GM21723 (cell line): ENCODE measurements around the gene RPS14.
"Not testable (repeated sequence)": the region's sequence is repeated elsewhere in the genome, so short reads cannot be mapped to it uniquely, and the experiment has no call there.

Source experiments
- ATAC-seq: cut with Tn5 transposase; IDR thresholded peaks from one replicate; pipeline ENCODE4 v1.9.1; 2021; ENCODE audit warnings: mild to moderate bottlenecking, moderate library complexity; ENCODE audit not compliant: unreplicated experiment

The RPS14 gene

GRCh38 chr5:150447188-150447587 lies 2.4 kb downstream of the RPS14 start:
- no peak for ATAC-seq

GRCh38 chr5:150446583-150446982 lies 3.0 kb downstream of the RPS14 start:
- ATAC-seq, result no peak

- no peak for ATAC-seq
Observed at GRCh38 chr5:150446088-150446487, 3.5 kb downstream of the RPS14 start.

GRCh38 chr5:150444770-150445169 lies 4.8 kb downstream of the RPS14 start:
- no peak for ATAC-seq

GRCh38 chr5:150443242-150444075 lies 6.1 kb downstream of the RPS14 start:
- ATAC-seq, result no peak

- ATAC-seq, result no peak
Observed at GRCh38 chr5:150442699-150443080, 6.8 kb downstream of the RPS14 start.

GRCh38 chr5:150441813-150442698 lies 7.5 kb downstream of the RPS14 start:
- ATAC-seq, result no peak

- no peak for ATAC-seq
Observed at GRCh38 chr5:150440948-150441812, 8.4 kb downstream of the RPS14 start.

- no peak for ATAC-seq
Observed at GRCh38 chr5:150438873-150439546, 10.5 kb downstream of the RPS14 start.

- ATAC-seq, result peak; percentile 96
Observed at GRCh38 chr5:150436141-150436680, 13.3 kb downstream of the RPS14 start.

- no peak for ATAC-seq
Observed at GRCh38 chr5:150434464-150434863, 15.1 kb downstream of the RPS14 start.

- no peak for ATAC-seq
Observed at GRCh38 chr5:150431574-150431973, 18.0 kb downstream of the RPS14 start.

GRCh38 chr5:150431048-150431447 lies 18.5 kb downstream of the RPS14 start:
- no peak for ATAC-seq

- peak; percentile 82 for ATAC-seq
Observed at GRCh38 chr5:150429410-150429873, 20.1 kb downstream of the RPS14 start.

- no peak for ATAC-seq
Observed at GRCh38 chr5:150428978-150429377, 20.6 kb downstream of the RPS14 start.

GRCh38 chr5:150428106-150428876 lies 21.2 kb downstream of the RPS14 start:
- ATAC-seq, result no peak

GRCh38 chr5:150426165-150426564 lies 23.4 kb downstream of the RPS14 start:
- ATAC-seq, result not testable (repeated sequence)

- no peak for ATAC-seq
Observed at GRCh38 chr5:150422758-150423157, 26.8 kb downstream of the RPS14 start.

- ATAC-seq, result no peak
Observed at GRCh38 chr5:150422075-150422474, 27.5 kb downstream of the RPS14 start.
